ENCODE results near the gene DAPK1. TPM values are rescaled to one million over a fixed set of nuclear protein-coding genes. Genes with fewer than 3 reads are reported as not detected.

The DAPK1 gene
- total and polyA plus RNA-seq, 8 donors, result 78.2 to 242 (median 215) TPM

DNA sequence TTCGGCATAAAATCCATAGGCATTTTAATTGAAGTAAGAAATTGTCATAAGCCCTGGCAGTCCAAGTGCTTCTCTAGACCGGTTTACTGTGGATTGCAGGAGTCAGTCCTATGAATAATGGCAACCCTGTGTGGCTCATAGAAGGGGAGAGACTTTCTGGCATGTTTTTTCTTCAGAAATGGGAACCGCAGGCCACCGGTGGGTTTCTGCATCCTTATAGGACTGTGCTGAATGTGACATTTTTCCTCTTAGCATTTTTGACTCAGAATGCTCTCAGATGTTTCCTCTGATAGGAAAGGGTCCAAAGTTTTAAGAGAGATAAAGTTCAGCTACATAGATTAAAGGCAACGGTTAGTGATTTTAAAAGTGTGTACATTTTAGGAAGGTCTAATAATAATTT lies 6.3 kb downstream of the DAPK1 start:
- Histone ChIP-seq H3K4me1 (peaks cover 33 to 62% of the 10 kb centered on the region in 2 donors), H3K36me3 (peaks cover 0 to 30% of the 10 kb centered on the region in 2 donors), H3K4me3 (no peak overlapping the region), H3K27me3 (peaks cover 0 to 7% of the 10 kb centered on the region in 2 donors), H3K27ac (peak overlapping the region in 1 of 2 donors; percentile 9), H3K9me3 (no peaks in the 10 kb centered on the region)
- intact Hi-C loops (cut with DNase I), result loop anchor here in 1 of 2 donors (10.0 kb wide), 1 partner anchor 101 kb away; no protein-coding TSS in a partner anchor
- TF ChIP-seq, protein P1, sequence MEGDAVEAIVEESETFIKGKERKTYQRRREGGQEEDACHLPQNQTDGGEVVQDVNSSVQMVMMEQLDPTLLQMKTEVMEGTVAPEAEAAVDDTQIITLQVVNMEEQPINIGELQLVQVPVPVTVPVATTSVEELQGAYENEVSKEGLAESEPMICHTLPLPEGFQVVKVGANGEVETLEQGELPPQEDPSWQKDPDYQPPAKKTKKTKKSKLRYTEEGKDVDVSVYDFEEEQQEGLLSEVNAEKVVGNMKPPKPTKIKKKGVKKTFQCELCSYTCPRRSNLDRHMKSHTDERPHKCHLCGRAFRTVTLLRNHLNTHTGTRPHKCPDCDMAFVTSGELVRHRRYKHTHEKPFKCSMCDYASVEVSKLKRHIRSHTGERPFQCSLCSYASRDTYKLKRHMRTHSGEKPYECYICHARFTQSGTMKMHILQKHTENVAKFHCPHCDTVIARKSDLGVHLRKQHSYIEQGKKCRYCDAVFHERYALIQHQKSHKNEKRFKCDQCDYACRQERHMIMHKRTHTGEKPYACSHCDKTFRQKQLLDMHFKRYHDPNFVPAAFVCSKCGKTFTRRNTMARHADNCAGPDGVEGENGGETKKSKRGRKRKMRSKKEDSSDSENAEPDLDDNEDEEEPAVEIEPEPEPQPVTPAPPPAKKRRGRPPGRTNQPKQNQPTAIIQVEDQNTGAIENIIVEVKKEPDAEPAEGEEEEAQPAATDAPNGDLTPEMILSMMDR (IDR thresholded peaks at IDR 0.05), result no peak
- ATAC-seq (no peak), DNase-seq (no peak)

DNA sequence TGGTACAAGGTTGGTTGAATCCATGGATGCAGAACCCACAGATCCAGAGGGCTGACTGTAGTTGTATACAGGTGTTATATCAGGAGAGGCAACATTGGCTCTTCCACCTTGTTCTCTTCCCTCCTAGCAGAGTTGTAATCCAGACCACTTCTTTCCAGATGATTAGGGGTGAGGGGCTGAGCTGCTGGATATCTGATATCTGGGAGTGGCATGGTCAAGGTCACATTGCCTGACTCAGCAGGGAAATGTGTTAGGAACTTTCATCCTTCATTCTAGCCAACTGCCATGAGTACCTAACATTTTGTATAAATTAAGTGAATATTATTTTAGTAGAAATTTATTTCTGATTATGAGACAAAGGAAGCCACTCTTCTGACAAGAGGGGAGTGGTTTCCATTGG lies 7.3 kb downstream of the DAPK1 start:
- H3K27ac ChIP-seq, result no peak overlapping the region
- TF ChIP-seq, protein P1 (IDR thresholded peaks at IDR 0.05), result no peak
- H3K4me1 ChIP-seq, result peaks cover 40 to 60% of the 10 kb centered on the region in 2 donors

DNA sequence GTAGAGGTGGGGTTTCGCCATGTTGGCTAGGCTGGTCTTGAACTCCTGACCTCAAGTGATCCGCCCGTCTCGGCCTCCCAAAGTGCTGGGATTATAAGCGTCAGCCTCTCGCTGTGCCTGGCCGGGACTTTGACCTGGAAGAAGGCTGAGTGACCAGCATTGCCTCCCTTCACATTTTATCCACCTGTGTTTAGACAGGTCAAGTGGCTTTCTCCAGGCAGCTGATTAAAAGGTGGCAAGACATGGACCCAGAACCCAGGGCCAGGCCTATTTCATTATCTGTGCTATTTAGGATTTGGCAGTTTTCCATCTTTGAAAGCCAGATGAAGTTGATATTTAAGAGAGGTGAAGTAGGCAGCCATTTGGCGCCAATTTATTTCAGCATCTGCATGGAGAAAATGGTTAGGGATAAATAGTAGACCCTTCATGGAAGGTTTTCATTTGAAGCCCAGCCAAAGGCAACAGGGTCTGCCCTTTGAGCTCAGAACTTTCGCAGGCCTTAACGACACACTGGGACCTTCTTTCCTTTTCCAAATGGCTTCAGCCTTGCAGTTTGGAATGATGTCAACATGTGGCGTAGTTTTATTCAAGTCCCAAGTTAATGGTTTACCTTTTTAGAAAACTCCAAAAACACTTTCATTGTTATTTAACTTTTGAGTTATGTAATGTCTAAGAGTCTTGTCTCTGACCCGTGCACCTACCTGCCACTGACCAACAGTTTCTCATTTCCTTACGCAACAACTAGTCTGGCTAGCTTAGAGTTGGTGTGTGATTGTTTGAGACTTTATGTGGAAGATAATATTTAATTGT lies 8.4 kb downstream of the DAPK1 start:
- Histone ChIP-seq H3K27ac (peak overlapping the region; percentile 41 to 58), H3K4me3 (no peak overlapping the region), H3K9me3 (no peaks in the 10 kb centered on the region), H3K4me1 (peaks cover 35 to 55% of the 10 kb centered on the region in 2 donors), H3K27me3 (no peaks in the 10 kb centered on the region), H3K36me3 (peaks cover 0 to 40% of the 10 kb centered on the region in 2 donors)
- intact Hi-C loops (cut with DNase I), result loop anchor here in 1 of 2 donors (10.0 kb wide), 1 partner anchor 99 kb away; no protein-coding TSS in a partner anchor
- ATAC-seq, result peak; percentile 68
- DNase-seq, result no peak
- TF ChIP-seq, protein P1 (IDR thresholded peaks at IDR 0.05), result no peak

More for the DNA sequence above, 7.3 kb downstream of the DAPK1 start:
- Histone ChIP-seq H3K36me3 (peaks cover 0 to 37% of the 10 kb centered on the region in 2 donors), H3K4me3 (no peak overlapping the region), H3K27me3 (no peaks in the 10 kb centered on the region), H3K9me3 (no peaks in the 10 kb centered on the region)
- DNase-seq, result no peak
- intact Hi-C loops (cut with DNase I), result loop anchor here in 1 of 2 donors (10.0 kb wide), 1 partner anchor 100 kb away; no protein-coding TSS in a partner anchor
- ATAC-seq, result no peak

DNA sequence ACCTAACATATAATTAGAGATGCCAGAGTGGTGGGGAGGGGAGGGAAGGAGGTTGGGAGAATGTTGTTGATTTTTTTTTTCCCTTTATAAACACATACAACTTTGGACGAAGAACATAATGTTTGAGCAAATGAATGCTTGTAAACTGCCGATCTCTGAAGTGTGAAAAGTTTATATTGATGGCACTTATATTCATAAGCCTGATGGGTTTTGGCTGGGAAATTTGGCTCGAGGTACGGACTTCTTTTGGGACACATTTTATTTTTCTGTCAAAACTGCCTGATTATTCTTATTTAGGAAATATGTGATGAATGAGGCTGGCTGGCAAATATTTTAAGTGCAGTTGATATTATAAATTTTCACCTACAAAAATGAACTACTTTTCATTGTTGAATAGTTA lies 9.9 kb downstream of the DAPK1 start:
- Histone ChIP-seq H3K36me3 (peaks cover 0 to 51% of the 10 kb centered on the region in 2 donors), H3K4me1 (peaks cover 23 to 47% of the 10 kb centered on the region in 2 donors)
- DNase-seq, result no peak

More for the DNA sequence above, 9.9 kb downstream of the DAPK1 start:
- H3K27me3 ChIP-seq, result no peaks in the 10 kb centered on the region
- H3K4me3 ChIP-seq, result no peak overlapping the region
- ATAC-seq, result no peak
- no peaks in the 10 kb centered on the region for H3K9me3 ChIP-seq
- intact Hi-C loops (cut with DNase I), result loop anchor here in 1 of 2 donors (10.0 kb wide), 1 partner anchor 97 kb away; no protein-coding TSS in a partner anchor
- TF ChIP-seq, protein P1 (IDR thresholded peaks at IDR 0.05), result no peak
- no peak overlapping the region for H3K27ac ChIP-seq
